ENCODE data around the gene GAD1.

- TF ChIP-seq REST (IDR thresholded peaks at IDR 0.05; ENCODE audit: borderline replicate concordance) (no peak), EZH2 (IDR thresholded peaks at IDR 0.05; ENCODE audit: borderline replicate concordance, insufficient read depth, low read length, poor library complexity, severe bottlenecking) (no peak)
Observed at GRCh38 chr2:170806548-170806947, 10.1 kb upstream of the GAD1 start.
